Natural killer cell treated with Interleukin-12 subunit alpha and Interleukin-12 subunit beta and Interleukin-15 and Interleukin-18, amount 100 ng/mL, for 72 hours (primary cell): ENCODE data around the gene NCOA1. TPM values are rescaled to one million over a fixed set of nuclear protein-coding genes. Genes with fewer than 3 reads are reported as not detected.
"Not testable (repeated sequence)": the region's sequence is repeated elsewhere in the genome, so short reads cannot be mapped to it uniquely, and the experiment has no call there.

Experiments used
- ATAC-seq, 2 donors: fragments of 150-1000 bp; cut with Tn5 transposase in 1 of 2; sonication (Bioruptor Pico), chemical (Tn5 transposase) in 1 of 2; 2 replicates each; pipeline ENCODE4 v1.10.0; 2021
- DNase-seq: peaks from one replicate; pipeline ENCODE4 v3.0.0; 2022; ENCODE audit warnings: low spot score
- H3K27ac Mint-ChIP-seq, 2 donors: 1 replicate in 1 of 2; 2 replicates in 1 of 2; pipeline ENCODE4 v1.8.0; 2022; ENCODE audit warnings: mixed read lengths in 2 of 2, mild to moderate bottlenecking in 1 of 2, moderate library complexity in 1 of 2
- H3K27me3 Mint-ChIP-seq, 2 donors: 1 replicate in 1 of 2; 2 replicates in 1 of 2; pipeline ENCODE4 v1.8.0; 2022; ENCODE audit warnings: mixed read lengths in 2 of 2
- H3K36me3 Mint-ChIP-seq: one replicate; pipeline ENCODE4 v1.8.0; 2022; ENCODE audit warnings: mixed read lengths
- H3K4me1 Mint-ChIP-seq, 2 donors: 1 replicate in 1 of 2; 2 replicates in 1 of 2; pipeline ENCODE4 v1.8.0; 2022; ENCODE audit warnings: low read depth in 2 of 2, mixed read lengths in 2 of 2, mild to moderate bottlenecking in 1 of 2
- H3K4me3 Mint-ChIP-seq: one replicate; pipeline ENCODE4 v1.8.0; 2022; ENCODE audit warnings: mixed read lengths
- H3K9me3 Mint-ChIP-seq: 2 replicates; pipeline ENCODE4 v1.8.0; 2022; ENCODE audit warnings: mixed read lengths
- total RNA-seq, 2 donors: library from RNA; stranded (reverse); gene quantifications; one replicate each; pipeline ENCODE4 v1.2.3, GENCODE V29; 2022

NCOA1 gene
- total RNA-seq, 2 donors from 2014 or later, result 84.1 to 139 TPM

DNA sequence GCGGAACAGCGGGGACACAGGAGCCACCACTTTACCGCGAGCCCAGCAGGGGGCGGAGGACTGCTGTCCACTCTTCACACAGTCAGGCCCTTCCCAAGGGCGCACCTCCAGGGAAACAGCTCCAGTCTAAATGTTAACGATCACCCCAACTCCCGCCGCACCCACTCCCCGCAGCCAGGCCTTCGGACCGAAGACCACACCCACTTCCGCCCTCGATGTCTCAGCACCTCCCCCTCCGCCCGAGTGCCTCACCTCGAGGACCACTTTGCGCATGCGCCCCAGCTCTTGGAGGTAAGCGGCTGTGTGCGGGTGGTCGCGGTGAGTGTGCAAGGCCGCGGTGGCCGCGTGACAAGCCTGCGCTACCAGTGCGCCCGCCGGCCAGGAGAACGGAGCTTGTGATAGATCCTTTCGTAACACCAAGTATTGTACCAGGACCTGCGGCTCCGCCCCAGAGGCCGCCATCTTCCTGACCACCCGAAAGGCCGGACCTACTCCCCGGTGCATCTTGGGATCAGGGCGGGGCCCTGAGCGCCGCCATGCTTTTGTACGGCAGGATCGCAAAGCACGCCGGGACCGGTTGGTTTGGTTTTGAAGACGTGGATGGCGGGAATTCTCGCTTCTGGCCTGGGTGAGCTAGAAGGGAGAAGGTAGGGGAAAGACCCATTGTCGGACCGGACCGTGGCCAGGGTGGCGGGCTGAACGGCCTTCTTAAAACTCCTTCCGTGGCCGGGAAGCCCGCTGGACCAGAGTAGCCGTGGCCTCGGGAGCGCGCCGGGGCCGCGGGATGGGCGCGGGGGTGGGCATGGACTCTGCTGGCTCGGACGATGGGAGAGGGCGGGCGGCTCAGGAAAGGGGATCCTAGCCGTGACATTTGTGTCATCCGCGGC is 302.1 kb downstream of the NCOA1 start, which contains the start of the genes CENPO and PTRHD1:
CENPO (plus strand) TSS at position 552 of the 887 bp plus-strand sequence. CDS start 495 bp downstream, outside the sequence.
PTRHD1 (minus strand) TSS at position 518 of the 887 bp plus-strand sequence; CDS start at position 504, 14 bp downstream.
- DNase-seq, result peak; percentile 97
- Mint-ChIP-seq H3K4me1 (peaks cover 30 to 39% of the 10 kb centered on the region in 2 donors), H3K4me3 (peak within 1 kb of the TSS; percentile 98), H3K9me3 (no peaks in the 10 kb centered on the region), H3K36me3 (peaks cover 14% of the 10 kb centered on the region), H3K27me3 (no peaks in the 10 kb centered on the region), H3K27ac (peak within 1 kb of the TSS; percentile 98 to 99)
- peak; percentile 98 to 99 for ATAC-seq

GRCh38 chr2:24793761-24794435 is 302.8 kb downstream of the NCOA1 start:
- no peaks in the 10 kb centered on the region for H3K27me3 Mint-ChIP-seq
- H3K36me3 Mint-ChIP-seq, result peaks cover 21% of the 10 kb centered on the region
- H3K4me3 Mint-ChIP-seq, result peak overlapping the region; percentile 98

GRCh38 chr2:24797644-24798043 is 306.6 kb downstream of the NCOA1 start:
- H3K4me3 Mint-ChIP-seq, result no peak overlapping the region
- DNase-seq (no peak), ATAC-seq (no peak)
- H3K4me1 Mint-ChIP-seq, result peaks cover 29 to 40% of the 10 kb centered on the region in 2 donors
- no peak overlapping the region for H3K27ac Mint-ChIP-seq
- H3K27me3 Mint-ChIP-seq, result no peaks in the 10 kb centered on the region
- H3K9me3 Mint-ChIP-seq, result no peaks in the 10 kb centered on the region
- H3K36me3 Mint-ChIP-seq, result peaks cover 39% of the 10 kb centered on the region

More at GRCh38 chr2:24793761-24794435, 302.8 kb downstream of the NCOA1 start:
- Mint-ChIP-seq H3K27ac (peak overlapping the region; percentile 98 to 99), H3K9me3 (no peaks in the 10 kb centered on the region), H3K4me1 (peaks cover 32 to 45% of the 10 kb centered on the region in 2 donors)
- no peak for DNase-seq
- no peak for ATAC-seq

GRCh38 chr2:24800487-24800886 is 309.4 kb downstream of the NCOA1 start:
- H3K4me3 Mint-ChIP-seq, result not testable (repeated sequence)
- peaks cover 26 to 42% of the 10 kb centered on the region in 2 donors for H3K4me1 Mint-ChIP-seq

GRCh38 chr2:24805811-24806660 is 315.0 kb downstream of the NCOA1 start:
- not testable (repeated sequence) for H3K27ac Mint-ChIP-seq, H3K4me3 Mint-ChIP-seq, H3K9me3 Mint-ChIP-seq, H3K27me3 Mint-ChIP-seq, ATAC-seq
- DNase-seq, result peak; percentile 25
- Mint-ChIP-seq H3K36me3 (peaks cover 34% of the 10 kb centered on the region), H3K4me1 (peaks cover 10 to 35% of the 10 kb centered on the region in 2 donors)

More at GRCh38 chr2:24800487-24800886, 309.4 kb downstream of the NCOA1 start:
- H3K27ac Mint-ChIP-seq, DNase-seq, ATAC-seq, H3K9me3 Mint-ChIP-seq, H3K27me3 Mint-ChIP-seq: not testable (repeated sequence)
- peaks cover 59% of the 10 kb centered on the region for H3K36me3 Mint-ChIP-seq

GRCh38 chr2:24806661-24807036 is 315.6 kb downstream of the NCOA1 start:
- Mint-ChIP-seq H3K27ac (no peak overlapping the region), H3K4me3 (no peak overlapping the region), H3K36me3 (peaks cover 33% of the 10 kb centered on the region)

GRCh38 chr2:24809316-24810007 is 318.4 kb downstream of the NCOA1 start:
- DNase-seq, result no peak
- Mint-ChIP-seq H3K36me3 (peaks cover 26% of the 10 kb centered on the region), H3K27ac (peak overlapping the region in 1 of 2 donors; percentile 70)

More at GRCh38 chr2:24806661-24807036, 315.6 kb downstream of the NCOA1 start:
- Mint-ChIP-seq H3K4me1 (peaks cover 10 to 35% of the 10 kb centered on the region in 2 donors), H3K9me3 (no peaks in the 10 kb centered on the region), H3K27me3 (no peaks in the 10 kb centered on the region)
- DNase-seq (no peak), ATAC-seq (no peak)

GRCh38 chr2:24813691-24814137 is 322.7 kb downstream of the NCOA1 start:
- Mint-ChIP-seq H3K36me3 (peaks cover 28% of the 10 kb centered on the region), H3K27ac (peak overlapping the region in 1 of 2 donors; percentile 1), H3K9me3 (no peaks in the 10 kb centered on the region), H3K4me1 (peaks cover 6 to 11% of the 10 kb centered on the region in 2 donors), H3K27me3 (no peaks in the 10 kb centered on the region), H3K4me3 (no peak overlapping the region)
- no peak for ATAC-seq
- DNase-seq, result no peak

More at GRCh38 chr2:24809316-24810007, 318.4 kb downstream of the NCOA1 start:
- no peak for ATAC-seq
- H3K4me3 Mint-ChIP-seq, result no peak overlapping the region
- H3K4me1 Mint-ChIP-seq, result peaks cover 11 to 25% of the 10 kb centered on the region in 2 donors
- no peaks in the 10 kb centered on the region for H3K9me3 Mint-ChIP-seq
- H3K27me3 Mint-ChIP-seq, result no peaks in the 10 kb centered on the region

- H3K27me3 Mint-ChIP-seq, result no peaks in the 10 kb centered on the region
- no peak overlapping the region for H3K27ac Mint-ChIP-seq
- H3K4me1 Mint-ChIP-seq, result peaks cover 0 to 11% of the 10 kb centered on the region in 2 donors
- no peaks in the 10 kb centered on the region for H3K9me3 Mint-ChIP-seq
- H3K4me3 Mint-ChIP-seq, result no peak overlapping the region
- H3K36me3 Mint-ChIP-seq, result peaks cover 28% of the 10 kb centered on the region
- DNase-seq, result no peak
- ATAC-seq, result no peak
Observed at GRCh38 chr2:24814516-24814915, 323.5 kb downstream of the NCOA1 start.

GRCh38 chr2:24815171-24815570 is 324.1 kb downstream of the NCOA1 start:
- ATAC-seq (peak in 1 of 2 donors; percentile 45), DNase-seq (no peak)
- Mint-ChIP-seq H3K9me3 (no peaks in the 10 kb centered on the region), H3K4me3 (no peak overlapping the region), H3K27ac (no peak overlapping the region), H3K4me1 (peaks cover 0 to 11% of the 10 kb centered on the region in 2 donors), H3K36me3 (peaks cover 28% of the 10 kb centered on the region), H3K27me3 (no peaks in the 10 kb centered on the region)

DNA sequence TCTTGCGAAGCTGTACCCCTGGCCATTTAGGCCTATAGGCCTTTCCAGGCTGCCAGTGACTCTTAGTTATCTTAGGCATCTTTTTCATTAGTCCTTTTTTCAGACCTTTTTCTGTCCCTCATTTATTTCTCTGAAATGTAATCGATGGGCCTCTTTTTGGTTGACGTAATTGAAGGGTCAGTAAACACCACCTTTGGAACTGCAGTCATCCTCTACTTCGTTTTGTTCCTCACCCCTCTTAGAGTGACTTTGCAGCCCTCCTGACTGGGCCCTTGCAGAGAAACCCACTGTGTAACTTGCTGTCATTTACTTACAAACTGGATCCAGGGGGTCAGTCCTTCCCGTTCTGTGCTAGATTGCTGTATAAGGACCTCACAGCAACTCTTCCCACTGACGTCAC is 325.4 kb downstream of the NCOA1 start:
- Mint-ChIP-seq H3K9me3 (no peaks in the 10 kb centered on the region), H3K36me3 (peaks cover 28% of the 10 kb centered on the region), H3K27ac (no peak overlapping the region), H3K4me3 (no peak overlapping the region), H3K27me3 (no peaks in the 10 kb centered on the region), H3K4me1 (peaks cover 0 to 11% of the 10 kb centered on the region in 2 donors)
- DNase-seq, result no peak
- ATAC-seq, result no peak

DNA sequence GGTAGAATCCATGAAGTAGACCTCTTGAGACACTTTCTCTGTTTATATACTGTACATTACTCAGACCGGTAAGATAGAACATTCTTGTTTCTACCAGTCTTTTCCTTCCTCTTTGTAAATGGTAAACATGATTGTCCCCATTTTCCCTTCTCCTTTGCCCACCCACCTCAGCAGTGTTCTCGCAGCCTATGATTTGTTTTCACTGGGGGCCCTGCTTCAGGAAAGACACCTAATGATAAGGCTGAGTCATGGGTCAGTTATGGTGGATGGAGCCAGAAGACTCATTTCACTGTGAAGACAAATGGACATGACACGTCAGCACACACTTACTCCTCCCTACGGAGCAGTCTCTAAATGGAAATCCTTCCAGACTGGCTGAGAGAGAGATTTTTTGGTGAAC is 325.8 kb downstream of the NCOA1 start:
- Mint-ChIP-seq H3K36me3 (peaks cover 28% of the 10 kb centered on the region), H3K9me3 (no peaks in the 10 kb centered on the region), H3K4me1 (peaks cover 0 to 11% of the 10 kb centered on the region in 2 donors), H3K27me3 (no peaks in the 10 kb centered on the region), H3K27ac (no peak overlapping the region), H3K4me3 (no peak overlapping the region)
- ATAC-seq, result no peak
- no peak for DNase-seq
